H54 (cell line): ENCODE measurements around the gene SUFU.

Source experiments
- DNase-seq: peaks from one replicate; pipeline ENCODE4 v3.0.0; 2011; ENCODE audit warnings: low spot score, mixed read lengths; ENCODE audit not compliant: insufficient read length
- FAIRE-seq: peaks from 3 replicates; lab custom pipeline; 2011; peaks lifted over from hg19 to GRCh38; lab: Jason Lieb, UNC
- POLR2A ChIP-seq: IDR thresholded peaks from 2 replicates; pipeline ENCODE4 v1.6.1; 2011; ENCODE audit warnings: low read depth, mild to moderate bottlenecking, low read length

The SUFU gene

DNA sequence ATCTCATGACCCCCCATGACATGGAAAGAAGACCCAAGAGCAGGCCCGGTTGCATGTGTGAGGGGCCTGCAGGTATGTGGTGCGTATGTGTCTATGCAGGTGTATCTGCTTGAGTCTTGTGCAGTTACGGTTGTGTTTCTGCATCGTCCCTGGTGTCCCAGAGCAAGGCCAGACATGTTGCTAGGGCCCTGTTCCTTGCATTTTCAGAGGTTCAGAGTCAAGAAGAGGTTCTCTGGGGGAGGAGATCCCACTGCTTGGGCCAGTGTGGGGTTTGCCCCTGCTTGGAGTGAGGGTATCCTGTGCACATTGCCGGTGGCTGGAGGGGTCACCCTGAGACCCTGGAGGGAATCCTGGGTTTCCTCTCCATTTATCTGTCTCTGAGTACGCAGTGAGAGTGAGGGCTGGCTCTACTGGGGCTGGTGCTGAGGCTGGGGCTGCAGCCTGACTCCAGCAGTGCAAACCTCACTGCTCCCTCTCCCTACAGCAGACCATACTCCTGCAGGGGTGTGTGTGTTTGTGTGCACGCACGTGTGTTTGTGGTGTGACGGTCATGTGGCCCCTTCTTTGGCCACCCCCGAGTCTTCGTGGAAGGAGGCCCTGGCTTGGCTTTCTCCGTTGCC, 144.6 kb downstream of the SUFU start:
- no peak for DNase-seq
- no peak for TF ChIP-seq POLR2A
- no peak for FAIRE-seq

DNA sequence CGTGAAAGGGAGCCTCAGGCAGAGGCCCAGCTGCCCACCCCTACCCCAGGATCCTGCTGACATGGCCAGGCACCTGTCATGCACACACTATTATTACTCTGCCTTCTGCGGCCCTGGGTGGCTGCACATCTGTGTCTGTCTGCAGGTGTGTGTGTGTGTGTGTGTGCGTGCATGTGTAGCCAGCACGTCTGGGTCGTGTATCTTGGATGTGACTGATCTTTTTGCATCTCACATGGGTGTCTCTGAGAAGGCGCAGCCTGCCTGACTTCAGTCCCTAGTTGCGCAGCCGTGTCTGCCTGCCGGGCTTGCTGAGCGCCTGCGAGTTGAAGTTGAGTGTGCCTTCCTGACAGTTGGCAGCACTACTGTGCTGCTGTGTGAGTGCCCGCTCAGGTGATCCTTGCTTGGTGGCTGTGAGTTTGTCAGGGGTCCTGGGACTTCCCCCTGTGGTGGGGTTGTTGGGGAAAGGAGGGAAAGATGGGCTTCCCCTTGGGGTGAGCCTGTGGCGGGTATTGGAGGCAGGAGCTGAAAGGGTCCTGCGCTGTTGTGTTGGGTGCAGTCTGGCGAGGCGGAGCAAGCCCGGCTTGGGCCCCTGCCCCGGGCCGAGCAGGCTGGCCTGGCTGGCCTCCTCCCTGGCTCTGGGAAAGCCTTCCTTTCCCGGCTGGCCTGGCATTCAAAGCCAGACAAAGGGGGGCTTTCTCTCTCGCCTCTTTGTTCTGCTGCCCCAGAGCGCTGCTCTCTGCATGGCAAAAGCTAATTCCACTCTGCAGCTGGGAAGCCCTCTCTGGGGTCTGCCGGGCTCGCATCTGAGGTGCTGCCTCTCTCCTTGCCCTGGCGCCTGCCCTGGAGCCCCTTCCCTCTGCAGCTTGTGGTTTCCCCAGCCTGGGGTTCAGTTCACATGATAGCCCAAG, 145.4 kb downstream of the SUFU start:
- no peak for DNase-seq
- no peak for FAIRE-seq
- no peak for TF ChIP-seq POLR2A

DNA sequence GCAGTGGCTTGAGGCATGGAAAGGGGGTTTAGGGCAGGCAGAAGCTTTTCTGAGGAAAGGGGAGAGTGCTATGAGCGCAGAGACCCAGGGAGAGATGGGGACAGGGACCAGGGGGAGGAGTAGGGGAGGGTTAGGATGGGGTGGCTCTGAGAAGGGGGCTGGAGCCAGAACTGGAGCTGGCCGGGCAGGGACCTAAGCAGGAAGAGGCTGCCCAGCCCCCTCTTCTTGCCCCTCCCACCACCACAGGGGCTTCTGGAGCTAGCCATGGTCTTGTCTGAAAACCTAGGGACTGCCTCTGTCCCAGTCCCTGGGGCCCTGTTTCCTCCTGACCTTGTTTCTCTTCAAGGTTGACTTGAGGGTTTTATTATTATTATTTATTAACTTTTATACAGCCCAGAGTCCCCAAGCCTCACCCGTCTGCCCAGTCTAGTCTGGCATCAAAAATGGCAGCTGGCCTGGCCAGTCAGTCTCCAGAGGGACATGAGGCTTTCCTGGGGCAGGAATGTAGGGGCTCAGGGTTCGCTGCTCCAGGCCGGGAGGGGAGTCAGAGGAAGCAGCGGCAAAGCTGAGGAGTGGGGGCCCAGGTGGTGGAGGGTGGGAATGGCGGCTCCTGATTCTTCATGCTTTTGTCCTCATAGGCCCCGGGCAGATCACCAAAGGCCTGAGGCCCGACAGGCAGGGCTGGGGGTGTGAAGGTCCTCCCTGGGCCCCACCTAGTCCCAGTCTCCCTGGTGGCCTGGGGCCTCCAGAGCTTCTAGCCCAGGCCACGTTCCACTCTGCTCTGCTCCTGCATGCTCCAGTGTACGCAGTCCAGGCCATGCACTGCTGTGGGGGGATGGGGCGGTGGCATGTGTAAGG, 146.3 kb downstream of the SUFU start:
- FAIRE-seq (no peak), DNase-seq (no peak)
- no peak for TF ChIP-seq POLR2A

DNA sequence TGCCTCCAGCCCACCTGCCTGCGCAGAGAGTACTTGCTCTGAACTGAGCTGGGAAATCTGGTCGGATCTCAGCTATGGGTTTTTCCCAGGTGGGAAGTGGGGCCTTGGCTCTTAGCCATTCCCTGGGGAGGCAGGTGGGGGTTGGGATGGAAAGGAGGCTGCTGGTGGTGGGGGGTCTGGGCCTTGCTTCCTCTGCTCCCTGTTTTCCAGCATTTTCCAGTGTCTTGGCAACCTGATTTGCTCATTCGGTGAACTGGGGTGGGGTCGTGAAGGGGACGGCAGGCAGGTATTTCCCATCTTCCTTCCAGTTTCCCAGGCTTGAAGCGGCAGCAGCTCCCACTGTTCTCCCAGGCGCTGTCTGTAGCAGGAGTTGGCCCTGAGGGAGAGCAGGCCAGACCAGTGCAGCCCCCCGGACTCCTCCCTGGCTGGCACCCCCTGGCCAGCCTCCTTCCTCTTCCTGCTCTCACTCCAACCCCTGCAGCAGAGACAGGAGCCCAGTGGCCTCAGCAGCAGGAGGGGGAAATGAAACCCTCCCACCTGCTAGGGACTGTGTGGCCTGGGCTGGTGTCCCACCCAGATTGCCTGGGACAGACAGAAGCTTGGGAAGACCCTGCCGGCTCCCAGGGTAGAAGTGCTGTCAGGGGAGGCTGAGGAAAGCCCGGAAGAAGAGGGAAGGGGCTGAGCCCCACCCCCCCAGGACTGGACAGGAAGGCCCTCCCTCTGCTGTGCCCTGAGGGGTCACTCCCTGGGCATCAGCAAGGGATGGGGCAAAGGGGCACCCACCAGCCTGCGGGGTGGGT, 147.1 kb downstream of the SUFU start:
- TF ChIP-seq POLR2A, result no peak
- DNase-seq (no peak), FAIRE-seq (no peak)

DNA sequence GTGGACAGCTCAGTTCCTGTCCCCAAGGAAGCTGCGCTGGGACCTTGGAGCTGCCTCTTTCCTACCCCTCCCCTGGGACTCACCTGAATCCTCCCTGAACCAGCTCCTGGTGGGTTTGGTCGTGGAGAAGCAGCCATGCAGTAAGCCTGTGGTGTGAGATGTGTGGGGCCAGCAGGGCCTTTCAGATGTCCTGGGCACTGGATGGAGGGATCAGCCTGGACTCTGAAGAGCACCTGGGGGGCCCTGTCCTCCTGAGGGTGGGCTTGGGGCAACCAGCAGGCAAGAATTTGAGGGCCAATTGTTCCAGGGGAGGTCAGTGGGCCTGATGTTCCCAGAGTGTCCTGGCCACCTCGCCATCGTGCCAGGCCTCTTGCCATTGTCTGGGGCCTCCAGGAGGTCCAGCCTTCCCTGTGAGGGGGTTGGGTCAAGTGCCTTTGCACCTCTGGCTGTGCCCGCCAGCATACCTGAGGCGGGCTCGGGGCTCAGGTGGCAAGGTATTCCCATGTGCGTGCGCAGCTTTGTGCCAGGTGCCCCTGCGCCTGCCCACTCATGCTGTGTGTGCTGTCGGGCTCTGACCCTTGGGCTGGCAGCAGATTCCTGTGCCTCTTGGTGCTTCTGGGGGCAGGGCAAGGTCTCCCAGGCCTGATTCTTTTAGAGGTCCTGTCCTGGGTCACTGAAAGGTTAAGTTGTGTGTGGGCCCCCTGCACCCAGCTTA, 147.8 kb downstream of the SUFU start:
- TF ChIP-seq POLR2A, result no peak
- DNase-seq (no peak), FAIRE-seq (no peak)

DNA sequence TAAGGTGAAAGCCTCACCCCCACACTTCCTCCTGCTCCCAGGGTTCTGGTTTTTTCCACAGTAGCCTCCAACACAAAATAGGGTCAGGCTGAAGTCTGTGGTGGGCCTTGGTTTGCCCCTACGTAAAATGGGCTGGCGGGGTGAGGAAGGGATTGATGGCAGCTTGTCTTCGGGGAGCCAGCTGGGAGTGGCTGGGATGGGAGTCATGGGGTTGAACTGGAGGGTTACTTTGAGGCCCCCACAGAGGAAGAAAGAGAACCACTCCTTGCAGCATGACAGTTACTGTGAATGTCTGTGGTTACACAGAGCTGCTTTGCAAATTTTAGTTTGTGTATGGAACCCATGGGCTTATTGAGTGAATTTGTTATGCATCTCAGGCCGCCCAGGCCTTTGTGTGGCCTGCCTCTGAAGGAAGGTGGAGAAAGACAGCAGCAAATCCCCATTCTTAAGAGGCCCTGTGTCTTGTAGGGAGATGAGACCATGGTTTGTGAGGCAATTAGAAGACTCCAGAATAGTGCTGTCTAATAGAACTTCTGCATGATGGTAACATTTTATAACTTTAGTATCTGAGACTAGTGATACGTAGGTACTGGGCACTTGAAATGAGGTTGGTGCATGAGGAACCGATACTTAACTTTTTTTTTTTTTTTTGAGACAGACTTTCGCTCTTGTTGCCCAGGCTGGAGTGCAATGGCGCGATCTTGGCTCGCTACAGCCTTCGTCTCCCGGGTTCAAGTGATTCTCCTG, 148.6 kb downstream of the SUFU start:
- no peak for TF ChIP-seq POLR2A
- FAIRE-seq, result no peak
- DNase-seq, result no peak

DNA sequence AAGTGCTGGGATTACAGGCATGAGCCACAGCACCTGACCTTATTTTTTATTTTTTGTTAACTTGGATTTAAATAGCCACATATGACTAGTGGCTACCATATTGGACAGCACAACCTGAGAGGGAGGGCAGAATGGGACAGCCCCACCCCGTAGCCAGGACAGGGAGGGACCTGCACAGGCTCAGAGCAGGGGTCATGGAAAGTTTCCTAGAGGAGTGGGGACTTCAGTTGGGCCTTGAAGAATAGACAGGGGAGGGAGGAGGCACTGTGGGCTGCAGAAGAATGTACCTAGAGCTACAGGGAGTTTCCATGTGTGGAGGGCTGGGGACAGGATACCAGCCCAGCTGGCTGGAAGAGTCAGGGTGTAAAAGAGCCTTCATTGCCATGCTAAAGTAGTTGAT, 149.3 kb downstream of the SUFU start:
- TF ChIP-seq POLR2A, result no peak
- FAIRE-seq, result no peak
- DNase-seq, result no peak

DNA sequence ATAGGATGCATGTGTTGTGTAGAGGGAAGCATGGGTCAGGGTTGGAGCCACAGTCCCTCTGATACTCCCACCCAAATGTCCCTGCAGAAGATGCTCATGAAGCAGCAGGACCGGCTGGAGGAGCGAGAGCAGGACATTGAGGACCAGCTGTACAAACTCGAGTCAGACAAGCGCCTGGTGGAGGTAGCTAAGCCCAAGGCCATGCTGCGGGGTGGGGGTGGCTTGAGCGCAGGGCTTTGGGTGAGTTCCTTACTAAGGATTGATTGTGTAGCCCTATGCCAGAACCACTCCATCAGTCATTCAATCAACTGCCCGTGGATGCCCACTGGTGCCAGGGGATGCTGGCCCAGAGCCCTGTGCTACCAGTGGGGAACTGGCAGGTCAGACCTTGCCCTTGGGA, 150.8 kb downstream of the SUFU start:
- FAIRE-seq, result no peak
- no peak for TF ChIP-seq POLR2A

DNA sequence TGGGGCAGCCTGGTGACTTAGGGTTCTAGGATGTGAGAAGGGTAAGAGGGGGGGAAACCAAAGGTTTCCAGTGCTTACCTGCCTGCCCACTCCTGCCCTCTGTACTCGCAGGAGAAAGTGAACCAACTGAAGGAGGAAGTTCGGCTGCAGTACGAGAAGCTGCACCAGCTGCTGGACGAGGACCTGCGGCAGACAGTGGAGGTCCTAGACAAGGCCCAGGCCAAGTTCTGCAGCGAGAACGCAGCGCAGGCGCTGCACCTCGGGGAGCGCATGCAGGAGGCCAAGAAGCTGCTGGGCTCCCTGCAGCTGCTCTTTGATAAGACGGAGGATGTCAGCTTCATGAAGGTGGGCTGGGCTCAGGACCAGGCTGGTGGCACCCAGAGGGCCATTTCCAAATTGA, 151.2 kb downstream of the SUFU start:
- FAIRE-seq (no peak), DNase-seq (no peak)
- TF ChIP-seq POLR2A, result no peak

More for the DNA sequence above, 150.8 kb downstream of the SUFU start:
- DNase-seq, result no peak

DNA sequence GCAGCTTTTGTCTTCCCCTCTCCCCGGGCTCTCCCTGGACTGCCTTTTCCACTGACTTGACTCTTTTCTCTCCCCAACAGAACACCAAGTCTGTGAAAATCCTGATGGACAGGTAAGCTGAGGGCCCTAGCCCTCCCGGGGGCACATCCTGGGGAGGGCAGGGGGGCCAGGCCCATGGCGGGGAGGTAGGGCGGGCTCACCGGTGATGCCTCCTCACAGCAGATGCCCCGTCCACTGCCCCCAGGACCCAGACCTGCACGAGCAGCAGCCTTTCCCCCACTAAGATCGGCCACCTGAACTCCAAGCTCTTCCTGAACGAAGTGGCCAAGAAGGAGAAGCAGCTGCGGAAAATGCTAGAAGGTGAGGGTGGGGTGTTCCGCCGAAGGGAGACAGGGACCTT, 152.3 kb downstream of the SUFU start:
- DNase-seq (no peak), FAIRE-seq (no peak)
- TF ChIP-seq POLR2A, result no peak

DNA sequence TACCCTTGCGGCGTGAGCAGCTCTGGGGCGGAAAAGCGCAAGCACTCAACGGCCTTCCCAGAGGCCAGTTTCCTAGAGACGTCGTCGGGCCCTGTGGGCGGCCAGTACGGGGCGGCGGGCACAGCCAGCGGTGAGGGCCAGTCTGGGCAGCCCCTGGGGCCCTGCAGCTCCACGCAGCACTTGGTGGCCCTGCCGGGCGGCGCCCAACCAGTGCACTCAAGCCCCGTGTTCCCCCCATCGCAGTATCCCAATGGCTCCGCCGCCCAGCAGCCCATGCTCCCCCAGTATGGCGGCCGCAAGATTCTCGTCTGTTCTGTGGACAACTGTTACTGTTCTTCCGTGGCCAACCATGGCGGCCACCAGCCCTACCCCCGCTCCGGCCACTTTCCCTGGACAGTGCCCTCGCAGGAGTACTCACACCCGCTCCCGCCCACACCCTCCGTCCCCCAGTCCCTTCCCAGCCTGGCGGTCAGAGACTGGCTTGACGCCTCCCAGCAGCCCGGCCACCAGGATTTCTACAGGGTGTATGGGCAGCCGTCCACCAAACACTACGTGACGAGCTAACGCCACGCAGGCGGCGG, 153.1 kb downstream of the SUFU start:
- DNase-seq, result no peak
- no peak for FAIRE-seq
- TF ChIP-seq POLR2A, result no peak

DNA sequence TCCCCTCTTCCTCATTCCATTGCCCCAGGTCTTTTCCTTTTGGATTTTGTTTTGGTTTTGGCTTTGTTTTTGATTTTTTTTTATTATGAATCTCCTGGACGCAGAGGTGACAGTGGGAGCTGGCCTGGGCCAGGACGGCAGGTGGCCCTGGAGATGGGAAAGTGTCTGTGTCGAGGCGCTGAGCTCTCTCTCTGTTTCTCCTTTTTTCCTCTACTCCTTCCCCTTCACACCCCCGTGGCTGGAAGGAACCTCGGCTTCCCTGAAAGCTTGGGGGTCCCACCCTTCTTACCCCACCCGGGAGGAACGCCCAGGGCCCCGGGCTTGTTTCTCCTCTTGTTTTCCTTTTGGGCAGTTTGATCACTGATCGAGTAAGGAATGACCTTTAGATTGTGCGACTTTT, 153.7 kb downstream of the SUFU start:
- no peak for TF ChIP-seq POLR2A
- FAIRE-seq (no peak), DNase-seq (no peak)
